Measurements from ENCODE around the gene MRC2.

Gene MRC2

GRCh38 chr17:62687997-62688396 lies 60.5 kb downstream of the MRC2 start:
- ATAC-seq, result no peak
- no peak for TF ChIP-seq CSDC2 (CRISPR knock-in tag; IDR thresholded peaks at IDR 0.05)
- no peak for TF ChIP-seq ZNF70 (CRISPR knock-in tag; IDR thresholded peaks at IDR 0.05)
- no peak for TF ChIP-seq TSHZ2 (CRISPR knock-in tag; IDR thresholded peaks at IDR 0.05)
- TF ChIP-seq TOX (CRISPR knock-in tag; IDR thresholded peaks at IDR 0.05; ENCODE audit: borderline replicate concordance), result no peak
- TF ChIP-seq ZNF8 (CRISPR knock-in tag; IDR thresholded peaks at IDR 0.05), result no peak
- TF ChIP-seq ARNTL (CRISPR knock-in tag; IDR thresholded peaks at IDR 0.05; ENCODE audit: borderline replicate concordance, low read depth), result no peak

- ATAC-seq, result no peak
- no peak for TF ChIP-seq TCF4 (CRISPR knock-in tag; IDR thresholded peaks at IDR 0.05; ENCODE audit: borderline replicate concordance)
- no peak for TF ChIP-seq TOX (CRISPR knock-in tag; IDR thresholded peaks at IDR 0.05; ENCODE audit: borderline replicate concordance)
- no peak for TF ChIP-seq PATZ1 (CRISPR knock-in tag; IDR thresholded peaks at IDR 0.05; ENCODE audit: borderline replicate concordance)
- no peak for TF ChIP-seq GLIS3 (CRISPR knock-in tag; IDR thresholded peaks at IDR 0.05)
- TF ChIP-seq ZNF70 (CRISPR knock-in tag; IDR thresholded peaks at IDR 0.05), result no peak
- TF ChIP-seq ISL1 (CRISPR knock-in tag; IDR thresholded peaks at IDR 0.05), result no peak
- TF ChIP-seq SNAI2 (CRISPR knock-in tag; IDR thresholded peaks at IDR 0.05), result no peak
- no peak for TF ChIP-seq CSRNP3 (CRISPR knock-in tag; IDR thresholded peaks at IDR 0.05)
- TF ChIP-seq BACH2 (CRISPR knock-in tag; IDR thresholded peaks at IDR 0.05; ENCODE audit: borderline replicate concordance), result no peak
- TF ChIP-seq ZFP30 (CRISPR knock-in tag; IDR thresholded peaks at IDR 0.05), result no peak
- no peak for TF ChIP-seq CSDC2 (CRISPR knock-in tag; IDR thresholded peaks at IDR 0.05)
- no peak for TF ChIP-seq ZC3H10 (CRISPR knock-in tag; IDR thresholded peaks at IDR 0.05)
- TF ChIP-seq RARB (CRISPR knock-in tag; IDR thresholded peaks at IDR 0.05), result no peak
- TF ChIP-seq ZNF8 (CRISPR knock-in tag; IDR thresholded peaks at IDR 0.05), result no peak
Measured at GRCh38 chr17:62688398-62689160, 61.1 kb downstream of the MRC2 start.

- no peak for ATAC-seq
- TF ChIP-seq ZNF70 (CRISPR knock-in tag; IDR thresholded peaks at IDR 0.05), result no peak
- no peak for TF ChIP-seq ISL1 (CRISPR knock-in tag; IDR thresholded peaks at IDR 0.05)
Measured at GRCh38 chr17:62689441-62690167, 62.1 kb downstream of the MRC2 start.

GRCh38 chr17:62690168-62690897 lies 62.9 kb downstream of the MRC2 start:
- no peak for ATAC-seq
- TF ChIP-seq ZNF8 (CRISPR knock-in tag; IDR thresholded peaks at IDR 0.05), result no peak
- no peak for TF ChIP-seq ESRRG (CRISPR knock-in tag; IDR thresholded peaks at IDR 0.05)
- no peak for TF ChIP-seq OSR1 (CRISPR knock-in tag; IDR thresholded peaks at IDR 0.05)
- no peak for TF ChIP-seq ZNF70 (CRISPR knock-in tag; IDR thresholded peaks at IDR 0.05)
- TF ChIP-seq SNAI2 (CRISPR knock-in tag; IDR thresholded peaks at IDR 0.05), result no peak
- no peak for TF ChIP-seq ARNTL (CRISPR knock-in tag; IDR thresholded peaks at IDR 0.05; ENCODE audit: borderline replicate concordance, low read depth)
- TF ChIP-seq TSHZ2 (CRISPR knock-in tag; IDR thresholded peaks at IDR 0.05), result no peak
- TF ChIP-seq ZC3H10 (CRISPR knock-in tag; IDR thresholded peaks at IDR 0.05), result no peak
- TF ChIP-seq POU6F1 (CRISPR knock-in tag; IDR thresholded peaks at IDR 0.05; ENCODE audit: borderline replicate concordance, low read depth), result no peak
- no peak for TF ChIP-seq CREB5 (CRISPR knock-in tag; IDR thresholded peaks at IDR 0.05; ENCODE audit: low read depth)
- no peak for TF ChIP-seq ZNF565 (CRISPR knock-in tag; conservative IDR thresholded peaks at IDR 0.05; ENCODE audit: low read depth)
- no peak for TF ChIP-seq CSDC2 (CRISPR knock-in tag; IDR thresholded peaks at IDR 0.05)

Measured in SK-N-SH treated with all-trans-retinoic acid at 6 μM for 48 hours (cell line).